ENCODE data around the gene SPINT2.

The SPINT2 gene

DNA sequence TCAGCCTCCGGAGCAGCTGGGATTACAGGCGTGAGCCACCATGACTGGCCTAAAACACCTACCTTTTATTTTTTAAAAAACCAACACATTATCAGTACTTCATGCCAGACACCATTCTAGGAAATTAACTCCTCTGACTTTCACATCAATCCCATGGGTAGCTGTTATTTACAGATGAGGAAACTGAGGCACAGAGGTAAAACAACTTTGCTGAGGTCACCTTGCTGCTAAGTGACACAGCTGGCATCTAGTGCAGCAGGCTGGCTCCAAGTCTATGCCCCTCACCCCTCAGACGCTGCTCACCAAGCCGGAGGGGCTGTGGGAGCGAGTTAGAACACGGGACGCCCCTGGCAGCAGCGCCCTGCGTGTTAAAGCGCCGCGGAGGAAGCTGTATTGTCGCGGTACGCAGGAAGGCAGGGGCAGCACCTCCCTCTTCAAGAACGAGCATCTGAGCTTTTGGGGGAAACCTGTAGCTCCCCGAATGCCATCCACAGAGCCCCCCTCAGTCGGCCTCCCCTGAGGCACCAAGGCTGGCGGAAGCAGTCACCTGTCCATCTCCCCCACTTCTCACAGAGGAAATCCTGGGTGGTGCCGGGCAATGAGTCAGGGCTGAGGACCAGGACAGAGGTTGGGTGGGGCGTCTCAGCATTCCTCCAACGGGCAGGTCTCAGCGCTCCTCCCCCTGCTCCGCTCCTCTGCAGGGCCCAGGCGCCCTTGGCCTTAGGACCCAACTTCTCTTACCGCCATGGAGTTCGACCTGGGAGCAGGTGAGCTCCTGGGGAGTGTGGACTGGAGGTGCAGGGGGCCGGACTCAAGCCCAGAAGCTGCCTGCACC is 39.4 kb downstream of the SPINT2 start, which contains the start of gene C19orf33:
TSS of gene C19orf33 (plus strand) at position 735 of the 835 bp plus-strand sequence. CDS start at position 746, 11 bp downstream.
- no peak for DNase-seq

DNA sequence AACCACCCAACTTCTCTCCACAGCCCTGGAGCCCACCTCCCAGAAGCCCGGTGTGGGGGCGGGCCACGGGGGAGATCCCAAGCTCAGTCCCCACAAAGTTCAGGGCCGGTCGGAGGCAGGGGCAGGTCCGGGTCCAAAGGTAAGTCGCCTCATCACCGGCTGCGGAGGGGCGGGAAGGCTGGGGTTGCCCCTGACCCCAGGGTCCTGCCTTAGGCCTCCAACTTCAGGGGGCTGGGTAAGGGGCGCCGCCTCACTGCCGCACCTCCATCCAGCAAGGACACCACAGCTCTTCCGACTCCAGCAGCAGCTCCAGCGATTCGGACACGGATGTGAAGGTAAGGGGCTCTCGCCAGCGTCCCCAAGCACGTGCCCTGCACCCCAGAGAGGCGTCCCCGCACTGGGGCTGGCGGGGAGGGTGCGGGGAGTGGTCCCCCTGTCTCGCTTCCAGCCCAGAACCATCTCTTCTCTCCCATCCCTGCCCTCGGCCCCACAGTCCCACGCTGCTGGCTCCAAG is 40.0 kb downstream of the SPINT2 start:
- no peak for DNase-seq

DNA sequence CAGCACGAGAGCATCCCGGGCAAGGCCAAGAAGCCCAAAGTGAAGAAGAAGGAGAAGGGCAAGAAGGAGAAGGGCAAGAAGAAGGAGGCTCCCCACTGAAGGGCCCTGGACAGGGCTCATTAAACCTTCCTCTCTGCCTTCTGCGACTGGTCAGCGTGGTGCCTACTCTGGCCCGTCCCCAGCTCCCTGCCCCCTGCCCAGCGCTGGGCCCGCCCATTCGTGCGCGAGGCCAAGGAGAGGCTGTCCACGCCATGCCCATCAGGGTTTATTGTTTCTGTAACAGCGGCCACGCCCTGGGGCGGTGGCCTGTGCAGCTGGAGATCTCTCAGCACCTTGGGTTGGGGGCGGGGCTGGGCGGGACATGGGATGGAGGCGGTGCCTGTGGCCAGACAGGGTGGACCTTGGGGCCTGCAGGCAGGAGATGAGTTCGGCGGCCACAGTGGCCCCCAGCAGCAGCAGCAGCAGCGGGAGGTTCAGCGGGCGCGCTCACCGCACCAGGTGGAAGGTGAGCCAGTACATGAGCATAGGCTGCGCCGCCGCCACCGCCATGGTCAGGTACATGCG is 40.6 kb downstream of the SPINT2 start:
- DNase-seq, result no peak

DNA sequence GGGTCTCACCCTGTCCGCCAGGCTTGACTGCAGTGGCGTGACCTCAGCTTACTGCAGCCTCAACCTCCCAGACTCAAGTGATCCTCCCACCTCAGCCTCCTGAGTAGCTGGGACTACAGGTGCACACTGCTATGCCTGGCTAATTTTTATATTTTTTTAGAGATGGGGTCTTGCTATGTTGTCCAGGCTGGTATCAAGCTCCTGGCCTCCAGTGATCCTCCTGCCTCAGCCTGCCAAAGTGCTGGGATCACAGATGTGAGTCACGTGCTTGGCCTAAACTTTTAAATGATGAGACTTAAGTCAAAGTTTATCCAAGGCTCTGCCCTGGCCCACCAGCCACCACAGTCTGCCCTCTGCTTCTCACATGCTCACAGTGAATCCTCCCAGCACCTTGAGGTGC is 41.9 kb downstream of the SPINT2 start:
- DNase-seq, result no peak

DNA sequence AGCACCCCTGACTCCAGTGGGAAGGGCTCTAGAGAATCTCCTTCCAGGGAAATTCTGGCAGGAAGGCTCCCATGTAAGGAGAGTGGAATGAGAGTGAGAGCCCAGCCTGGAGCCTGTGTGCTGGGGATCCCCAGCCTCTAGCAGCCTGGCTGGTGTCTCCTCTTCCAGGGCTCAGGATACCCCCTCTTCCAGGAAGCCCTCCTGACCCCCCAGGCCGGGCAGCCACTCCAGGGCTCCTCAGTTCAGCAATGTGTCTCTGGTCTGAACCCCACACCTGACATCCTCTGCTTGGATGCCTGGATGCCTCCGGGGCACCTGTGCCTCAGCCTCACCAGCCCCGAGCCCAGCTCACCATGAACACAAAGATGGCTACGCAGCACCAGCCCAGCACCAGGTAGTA is 42.7 kb downstream of the SPINT2 start:
- no peak for DNase-seq

DNA sequence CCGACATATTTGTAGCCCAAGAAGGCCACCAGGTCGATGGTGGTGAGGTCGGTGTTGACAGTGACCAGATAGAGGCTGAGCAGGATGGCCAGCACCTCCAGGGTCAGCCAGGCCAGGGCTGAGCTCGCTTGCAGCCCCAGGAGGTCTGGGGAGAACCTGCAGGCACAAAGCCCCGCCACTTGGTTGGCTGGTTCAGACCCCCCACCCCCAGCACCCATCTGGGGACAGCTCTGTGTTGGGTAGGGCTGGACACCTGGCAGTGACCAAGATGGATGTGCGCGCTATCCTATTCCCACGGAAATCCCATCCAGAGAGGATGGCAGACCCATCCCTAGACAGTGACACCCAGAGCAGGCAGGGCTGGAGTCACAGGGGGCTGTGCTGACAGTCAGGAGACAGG is 43.2 kb downstream of the SPINT2 start:
- DNase-seq, result no peak

DNA sequence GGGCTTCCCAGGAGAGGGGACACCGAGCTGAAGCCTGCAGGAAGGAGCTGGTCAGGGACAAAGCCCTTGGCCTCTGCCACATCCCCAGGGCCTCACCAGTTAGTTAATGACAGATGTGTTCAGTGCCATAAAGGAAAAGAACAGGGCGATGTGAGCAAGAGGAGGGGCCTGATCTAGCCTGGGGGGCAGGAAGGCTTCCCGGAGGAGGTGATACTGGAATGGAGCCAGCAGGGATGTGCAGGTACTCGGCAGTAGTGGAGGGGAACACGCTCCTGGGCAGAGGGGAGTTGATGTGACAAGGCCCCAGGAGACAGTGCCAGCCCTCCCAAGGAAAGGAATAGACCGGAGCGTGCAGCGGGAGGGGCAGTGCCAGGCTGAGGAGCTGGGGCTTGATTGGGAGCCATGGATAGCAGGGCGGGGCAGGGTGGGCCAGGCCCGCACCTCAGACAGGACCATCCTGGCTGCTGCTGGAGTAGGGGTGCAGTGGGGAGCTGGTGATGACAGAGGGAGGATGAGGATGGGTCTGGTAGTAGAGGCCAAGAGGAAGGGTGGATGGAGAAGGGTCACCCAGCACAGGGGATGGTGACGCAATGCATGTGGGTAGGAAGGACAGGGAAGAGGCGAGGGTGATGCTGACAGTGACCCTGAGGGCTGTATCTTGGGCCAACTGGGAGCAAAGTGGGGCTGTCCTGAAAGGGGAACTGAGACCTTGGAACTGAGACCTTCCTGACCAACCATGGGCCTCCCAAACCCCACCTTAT is 43.8 kb downstream of the SPINT2 start:
- DNase-seq, result no peak

DNA sequence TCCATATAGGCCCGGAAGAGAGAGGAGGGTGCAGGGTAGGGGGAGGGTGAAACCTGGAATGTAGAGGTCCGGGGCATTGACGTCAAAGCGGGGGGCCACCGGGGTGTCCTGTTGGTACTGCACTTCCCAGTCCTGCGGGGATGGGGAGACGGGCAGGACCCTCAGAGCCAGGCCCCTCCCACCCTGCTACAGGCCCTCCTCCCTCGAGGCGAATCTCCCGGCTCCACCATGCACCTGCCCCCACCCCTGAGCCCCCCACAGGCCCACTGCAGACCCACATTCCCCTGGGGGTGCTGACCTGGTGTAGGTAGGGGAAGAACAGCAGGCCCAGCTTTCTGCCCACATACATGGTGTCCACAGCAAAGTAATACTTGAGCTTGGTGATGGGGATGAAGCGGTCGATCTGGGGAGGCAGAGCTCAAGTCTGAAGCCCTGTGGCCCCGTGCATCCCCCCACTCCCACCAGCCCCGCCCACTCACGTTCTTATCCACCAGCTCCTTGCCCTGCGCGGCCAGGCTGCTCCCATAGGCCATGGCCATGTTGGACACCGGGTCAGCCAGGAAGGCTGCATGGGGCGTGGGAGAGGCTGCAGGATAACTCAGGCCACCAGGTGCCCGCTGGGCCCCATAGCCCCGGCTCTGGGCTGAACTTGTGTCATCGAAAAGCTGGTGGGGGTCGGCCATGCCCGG is 44.7 kb downstream of the SPINT2 start:
- DNase-seq, result no peak

DNA sequence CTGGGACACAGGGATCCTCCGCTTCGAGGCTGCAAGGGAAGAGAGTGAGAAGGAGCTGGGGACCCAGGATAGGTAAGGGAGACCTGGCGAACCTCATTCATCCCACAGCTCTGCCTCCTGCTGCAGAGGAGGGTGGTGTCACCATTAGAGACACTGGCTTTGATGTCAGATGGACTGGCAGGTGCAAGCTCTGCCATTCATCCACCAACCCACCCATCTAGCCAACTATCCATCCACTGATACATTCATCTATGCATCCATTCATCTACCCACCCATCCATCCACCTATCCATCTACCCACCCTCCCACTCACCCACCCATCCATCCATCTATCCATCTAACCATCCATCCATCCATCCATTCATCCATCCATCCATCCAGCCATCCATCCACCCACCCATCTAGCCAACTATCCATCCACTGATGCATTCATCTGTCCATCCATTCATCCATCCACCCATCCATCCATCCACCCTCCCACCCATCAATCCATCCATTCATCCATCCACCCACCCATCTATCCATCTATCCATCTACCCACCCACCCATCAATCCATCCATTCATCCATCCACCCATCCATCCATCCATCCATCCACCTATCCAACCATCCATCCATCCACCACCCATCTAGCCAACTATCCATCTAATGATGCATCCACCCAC is 45.4 kb downstream of the SPINT2 start:
- DNase-seq, result no peak

DNA sequence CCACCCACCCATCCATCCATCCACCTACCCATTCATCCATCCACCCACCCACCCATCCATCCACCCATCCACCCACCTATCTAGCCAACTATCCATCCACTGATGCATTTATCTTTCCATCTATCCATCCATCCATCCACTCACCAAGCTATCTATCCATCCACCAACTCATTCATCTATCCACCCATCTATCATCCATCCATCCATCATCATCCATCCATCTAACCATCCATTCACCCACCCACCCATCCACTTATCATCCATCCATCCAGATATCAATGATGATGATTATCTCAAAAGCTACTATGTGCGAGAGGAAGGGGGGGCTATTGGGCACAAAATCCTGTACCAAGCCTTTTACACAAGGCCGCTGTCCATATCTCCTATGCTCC is 45.9 kb downstream of the SPINT2 start:
- no peak for DNase-seq

DNA sequence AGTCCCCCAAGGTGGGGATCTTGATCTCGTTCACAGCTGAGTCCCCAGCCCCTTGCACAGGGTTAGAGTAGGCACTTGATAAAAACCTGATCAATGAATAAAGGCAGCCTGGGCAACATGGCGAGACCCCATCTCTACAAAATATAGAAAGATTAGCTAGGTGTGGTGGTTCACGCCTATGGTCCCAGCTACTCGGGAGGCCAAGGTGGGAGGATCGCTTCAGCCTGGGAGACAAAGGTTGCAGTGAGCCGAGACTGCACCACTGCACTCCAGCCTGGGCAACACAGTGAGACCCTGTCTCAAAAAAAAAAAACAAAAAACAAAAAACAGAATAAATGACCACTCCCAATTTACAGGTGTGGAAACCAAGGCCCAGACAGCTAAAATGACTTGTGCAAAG is 46.6 kb downstream of the SPINT2 start:
- no peak for DNase-seq

DNA sequence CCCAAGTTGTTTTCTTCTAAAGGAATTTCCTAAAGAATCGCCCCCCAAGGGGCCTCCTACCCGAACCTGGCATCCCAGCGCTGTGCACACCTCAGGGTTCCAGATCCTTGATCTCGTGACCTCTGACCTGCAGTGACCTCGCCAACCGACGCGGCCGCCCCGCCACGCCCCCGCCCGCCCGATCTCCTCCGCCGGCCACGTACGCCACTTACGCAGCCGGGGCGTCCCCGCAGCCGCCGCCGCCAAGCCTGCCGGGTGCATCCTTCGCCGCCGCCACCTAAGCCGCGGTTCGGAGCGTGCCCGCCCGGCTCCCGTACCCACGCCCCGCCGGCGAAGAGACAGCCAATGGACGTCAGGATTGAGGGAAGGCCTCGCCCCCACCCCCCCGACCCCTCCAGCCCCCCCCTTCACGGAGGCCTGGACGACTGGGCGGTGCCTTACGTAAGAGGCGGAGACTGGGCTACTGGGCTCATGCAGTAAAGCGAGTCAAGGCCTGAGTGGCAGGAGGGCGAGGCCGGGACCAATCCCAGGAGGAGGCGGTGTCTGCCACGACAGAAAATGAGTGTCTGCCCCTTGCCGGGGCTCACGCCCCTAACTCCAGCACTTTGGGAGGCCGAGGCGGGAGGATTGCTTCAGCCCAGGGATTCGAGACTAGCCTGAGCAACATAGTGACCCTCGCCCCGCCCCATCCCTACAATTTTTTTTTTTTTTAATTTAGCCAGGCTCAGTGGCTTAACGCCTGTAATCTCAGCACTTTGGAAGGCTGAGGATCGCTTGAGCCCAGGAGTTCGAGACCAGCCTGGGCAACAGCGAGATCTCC is 51.5 kb downstream of the SPINT2 start, which contains the start of gene YIF1B:
TSS of gene YIF1B (minus strand) at position 291 of the 820 bp plus-strand sequence. CDS start at position 261, 30 bp downstream.
- DNase-seq, result peak; percentile 92

DNA sequence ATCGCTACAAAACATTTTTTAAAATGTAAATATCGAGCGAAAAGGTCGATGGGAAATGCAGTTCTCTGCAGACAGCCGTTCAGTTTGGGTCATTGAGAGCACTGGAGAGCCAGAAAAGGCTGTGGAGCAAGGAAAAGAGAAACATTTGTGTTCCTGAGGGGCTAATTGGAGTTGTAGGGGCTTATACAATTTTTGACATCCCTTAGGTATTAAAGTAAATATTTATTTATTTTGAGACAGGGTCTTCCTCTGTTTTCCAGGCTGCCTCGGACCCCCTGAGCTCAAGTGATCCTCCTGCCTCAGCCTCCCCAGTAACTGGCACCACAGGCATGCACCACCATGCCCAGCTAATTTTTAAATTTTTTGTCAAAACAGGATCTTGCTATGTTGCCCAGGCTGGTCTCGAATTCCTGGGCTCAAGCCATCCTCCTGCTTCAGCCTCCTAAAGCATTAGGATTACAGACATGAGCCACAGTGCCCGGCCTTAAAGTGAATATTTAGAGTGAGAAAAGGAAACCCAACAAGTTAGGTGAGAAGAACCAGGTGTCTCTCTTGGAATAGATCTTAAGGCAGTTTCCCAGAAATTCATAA is 52.2 kb downstream of the SPINT2 start:
- DNase-seq, result no peak

DNA sequence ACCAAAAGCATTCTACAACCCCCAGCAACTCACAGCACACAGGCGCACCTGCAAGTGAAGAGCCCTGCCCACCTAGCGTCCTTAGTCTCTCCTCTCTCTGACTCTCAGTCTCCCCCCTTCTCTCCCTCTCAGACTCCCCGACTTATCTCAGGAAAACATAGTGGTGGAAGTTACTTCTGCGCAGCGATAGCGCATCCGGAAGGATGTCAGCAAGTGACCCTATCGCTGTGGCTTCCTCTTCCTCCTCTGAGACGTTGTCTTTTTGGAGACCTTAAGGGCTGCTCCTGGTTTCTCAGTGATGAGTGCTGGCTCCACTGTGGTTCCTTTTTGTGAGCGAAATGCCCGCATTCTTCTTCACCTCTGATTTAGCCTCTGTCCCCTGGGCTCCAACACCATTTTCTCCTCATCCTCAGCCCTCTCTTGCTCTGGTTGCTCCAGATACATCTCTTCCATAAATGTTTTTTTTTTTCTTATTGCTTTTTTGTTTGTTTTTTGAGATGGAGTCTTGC is 52.8 kb downstream of the SPINT2 start:
- DNase-seq, result no peak

DNA sequence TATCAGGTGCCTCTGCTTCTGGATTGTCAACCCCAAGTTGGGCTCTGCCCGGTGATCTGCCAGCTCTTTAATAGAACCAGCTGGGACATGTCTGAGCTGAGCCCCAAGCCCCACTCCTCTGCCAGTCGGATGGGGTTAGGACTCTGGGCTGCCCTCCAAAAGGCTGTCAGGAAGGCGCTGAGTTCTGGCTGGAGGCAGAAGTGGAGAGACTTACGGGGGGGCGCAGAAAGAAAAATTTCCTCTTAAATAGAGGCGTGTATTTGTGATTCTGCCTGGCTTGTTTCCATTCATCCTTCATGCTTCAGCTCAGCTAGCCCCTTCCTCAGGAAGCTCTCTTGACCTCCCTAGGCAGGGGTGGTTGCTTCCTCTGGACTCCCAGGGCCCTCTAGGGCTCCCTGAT is 54.3 kb downstream of the SPINT2 start:
- no peak for DNase-seq

DNA sequence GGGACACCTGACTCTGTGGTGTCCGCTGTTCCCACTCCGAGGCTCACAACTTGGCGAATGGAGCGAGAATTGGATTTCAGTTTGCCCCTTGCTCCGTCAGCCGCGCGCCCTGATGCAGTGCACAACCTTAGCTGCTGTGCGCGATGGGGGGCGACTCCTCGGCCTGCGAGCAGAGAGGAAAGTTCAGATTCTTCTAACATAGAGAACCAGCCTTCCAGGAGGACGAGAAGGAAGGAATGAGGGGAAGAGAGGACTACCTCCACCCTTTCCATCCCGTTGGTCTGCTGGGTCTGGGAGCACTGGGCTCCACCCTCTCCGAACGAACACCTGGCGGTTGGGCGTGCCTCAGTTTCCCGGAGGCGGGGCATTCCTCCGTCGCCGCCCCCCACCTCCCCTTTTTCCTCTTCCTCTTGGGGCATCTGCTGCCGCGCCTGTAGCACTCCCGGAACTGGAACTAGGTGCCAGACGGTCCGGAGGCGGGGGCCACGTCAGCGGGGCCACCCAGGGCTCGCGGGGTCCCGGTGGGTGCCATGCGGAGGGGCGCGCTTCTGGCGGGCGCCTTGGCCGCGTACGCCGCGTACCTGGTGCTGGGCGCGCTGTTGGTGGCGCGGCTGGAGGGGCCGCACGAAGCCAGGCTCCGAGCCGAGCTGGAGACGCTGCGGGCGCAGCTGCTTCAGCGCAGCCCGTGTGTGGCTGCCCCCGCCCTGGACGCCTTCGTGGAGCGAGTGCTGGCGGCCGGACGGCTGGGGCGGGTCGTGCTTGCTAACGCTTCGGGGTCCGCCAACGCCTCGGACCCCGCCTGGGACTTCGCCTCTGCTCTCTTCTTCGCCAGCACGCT is 55.3 kb downstream of the SPINT2 start, which contains the start of gene KCNK6:
TSS of gene KCNK6 (plus strand) at position 425 of the 838 bp plus-strand sequence. CDS start at position 531, 106 bp downstream.
- no peak for DNase-seq

DNA sequence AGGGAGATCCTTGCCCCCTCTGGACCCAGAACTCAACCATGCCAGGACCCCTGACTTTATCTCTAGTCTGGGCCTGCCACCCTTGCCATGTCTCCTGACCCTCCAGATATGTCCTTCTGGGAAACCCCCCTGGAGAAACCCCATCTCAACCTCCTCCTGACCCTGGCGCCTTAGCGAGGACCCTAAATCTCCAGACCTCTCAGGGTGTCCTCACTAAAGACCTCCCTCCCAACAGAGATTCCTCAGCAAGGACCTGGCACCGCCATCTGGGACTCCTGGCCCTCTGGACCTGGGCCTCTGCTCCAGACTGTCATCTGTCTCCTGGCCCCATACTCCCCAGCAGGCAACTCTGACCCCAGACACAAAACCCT is 56.6 kb downstream of the SPINT2 start:
- no peak for DNase-seq

DNA sequence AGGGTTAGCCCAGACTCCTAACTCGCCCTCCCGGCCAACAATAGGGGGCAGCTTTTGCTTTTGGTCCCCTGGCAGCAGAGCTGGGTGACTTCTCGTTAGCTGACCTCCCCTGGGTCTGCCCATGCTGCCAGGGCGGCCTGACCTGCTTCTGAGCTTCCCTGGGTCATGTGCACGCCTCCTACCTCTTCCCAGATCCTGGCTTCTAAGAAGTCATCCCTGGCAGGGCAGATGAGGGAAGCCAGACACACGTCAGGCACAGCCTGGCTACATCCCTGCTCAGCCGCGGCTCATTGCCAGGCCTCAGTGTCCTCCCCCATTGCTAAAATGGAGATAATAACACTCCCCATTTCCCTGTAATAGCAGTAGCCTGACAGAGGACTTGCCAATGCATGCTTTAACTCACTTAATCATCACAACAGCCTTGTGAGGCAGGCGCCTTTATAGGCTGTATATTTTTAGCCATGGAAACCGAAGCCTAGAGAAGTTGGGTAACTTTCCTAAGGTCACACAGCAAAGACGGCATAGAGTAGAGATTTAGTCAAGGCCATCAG is 57.3 kb downstream of the SPINT2 start:
- no peak for DNase-seq

DNA sequence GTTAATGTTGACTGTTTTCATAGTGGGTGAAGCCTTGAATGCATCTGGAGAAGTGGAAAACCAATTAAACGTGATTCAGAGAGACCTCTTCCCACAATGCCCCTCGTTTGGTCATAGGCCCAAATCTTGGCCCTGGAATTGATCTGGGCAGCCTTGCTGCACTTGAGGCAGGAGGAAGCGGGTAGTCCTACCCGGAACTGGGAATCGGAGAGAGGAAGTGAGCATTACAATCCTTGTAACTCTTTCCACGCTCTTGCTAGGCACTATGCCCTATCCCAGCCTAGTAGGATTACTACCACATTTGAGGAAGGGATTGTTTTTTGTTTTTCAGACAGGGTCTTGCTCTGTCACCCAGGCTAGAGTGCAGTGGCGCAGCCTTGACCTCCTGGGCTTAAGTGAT is 58.9 kb downstream of the SPINT2 start:
- DNase-seq, result no peak

Measured in NCI-H1092 treated with DMSO at 0.1 percent for 48 hours (cell line).